IPS-15b (cell line): ENCODE data around the gene SEMA4D.

Experiments used
- H3K27me3 ChIP-seq: one replicate; pipeline ENCODE4 v1.6.1; 2013; ENCODE audit warnings: low read length; ENCODE audit not compliant: control insufficient read depth, insufficient read depth
- H3K36me3 ChIP-seq: one replicate; pipeline ENCODE4 v1.6.1; 2013; ENCODE audit warnings: low read length; ENCODE audit not compliant: control insufficient read depth, insufficient read depth
- H3K4me1 ChIP-seq: one replicate; pipeline ENCODE4 v1.6.1; 2013; ENCODE audit warnings: mild to moderate bottlenecking, low read length; ENCODE audit not compliant: control insufficient read depth, insufficient read depth
- H3K4me3 ChIP-seq: one replicate; pipeline ENCODE4 v1.5.1; 2013; ENCODE audit warnings: low read depth, low read length
- H3K9ac ChIP-seq: one replicate; pipeline ENCODE4 v1.6.1; 2013; ENCODE audit warnings: low read depth, mild to moderate bottlenecking, low read length
- H3K9me3 ChIP-seq: one replicate; pipeline ENCODE4 v1.6.1; 2013; ENCODE audit warnings: mild to moderate bottlenecking, low read length; ENCODE audit not compliant: control insufficient read depth, insufficient read depth

SEMA4D gene

DNA sequence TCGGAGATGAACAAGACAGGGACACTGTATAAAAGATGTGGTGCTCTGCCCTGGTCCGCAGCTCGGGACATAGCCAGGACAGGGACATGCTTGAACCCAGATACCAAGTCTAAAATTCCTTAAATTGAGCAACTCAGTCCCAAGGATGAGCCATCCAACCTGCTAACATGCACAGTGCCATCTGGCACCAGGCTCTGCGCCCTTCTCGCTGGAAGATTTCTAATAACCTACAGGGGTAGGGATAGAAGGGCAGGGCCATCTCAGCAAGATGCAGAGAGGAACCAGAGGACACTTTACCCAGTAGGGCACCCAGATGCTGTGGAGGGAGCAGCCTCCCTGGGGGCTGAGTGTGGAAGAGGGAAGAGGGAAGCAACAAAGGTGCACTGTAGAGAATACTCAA, 60.1 kb downstream of the SEMA4D start:
- no peak overlapping the region for H3K9ac ChIP-seq
- no peaks in the 10 kb centered on the region for H3K27me3 ChIP-seq
- H3K4me3 ChIP-seq = no peak overlapping the region
- no peaks in the 10 kb centered on the region for H3K9me3 ChIP-seq
- H3K4me1 ChIP-seq = peaks cover 30% of the 10 kb centered on the region
- peaks cover 6% of the 10 kb centered on the region for H3K36me3 ChIP-seq

DNA sequence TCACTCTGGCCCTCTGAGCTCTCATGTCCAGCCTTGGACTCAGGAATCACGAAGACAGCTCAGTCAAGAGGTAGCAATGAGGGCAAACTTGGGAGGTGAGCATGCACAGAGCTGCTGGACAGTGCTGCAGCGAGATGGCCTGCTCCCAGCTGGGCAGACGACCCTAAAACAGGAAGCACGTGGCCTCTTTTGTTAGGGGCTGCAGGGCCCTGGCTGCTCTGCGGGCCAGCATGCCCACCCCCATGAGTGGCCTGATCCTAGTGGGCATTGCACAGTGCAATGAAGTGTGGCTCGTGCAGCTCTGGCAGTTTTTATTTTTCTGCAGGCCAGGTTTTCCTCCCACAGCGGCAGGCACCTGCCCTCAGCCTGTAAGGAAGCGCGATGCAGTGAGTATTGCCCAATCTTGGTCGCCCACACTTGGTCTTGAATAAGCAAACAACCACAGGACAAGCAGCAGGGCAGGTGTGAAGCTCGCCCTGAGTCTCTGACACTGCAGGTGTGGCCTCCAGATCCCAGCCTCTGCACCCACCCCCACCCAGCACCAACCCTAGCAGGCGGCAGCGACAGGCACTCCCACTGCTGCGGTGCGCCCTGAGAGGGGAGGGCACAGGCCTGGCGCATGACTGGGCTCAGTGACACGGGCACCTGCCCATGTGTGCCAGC, 60.8 kb downstream of the SEMA4D start:
- Histone ChIP-seq H3K9ac (peak overlapping the region; percentile 71), H3K36me3 (peaks cover 6% of the 10 kb centered on the region), H3K27me3 (no peaks in the 10 kb centered on the region), H3K9me3 (no peaks in the 10 kb centered on the region), H3K4me1 (peaks cover 31% of the 10 kb centered on the region), H3K4me3 (no peak overlapping the region)

DNA sequence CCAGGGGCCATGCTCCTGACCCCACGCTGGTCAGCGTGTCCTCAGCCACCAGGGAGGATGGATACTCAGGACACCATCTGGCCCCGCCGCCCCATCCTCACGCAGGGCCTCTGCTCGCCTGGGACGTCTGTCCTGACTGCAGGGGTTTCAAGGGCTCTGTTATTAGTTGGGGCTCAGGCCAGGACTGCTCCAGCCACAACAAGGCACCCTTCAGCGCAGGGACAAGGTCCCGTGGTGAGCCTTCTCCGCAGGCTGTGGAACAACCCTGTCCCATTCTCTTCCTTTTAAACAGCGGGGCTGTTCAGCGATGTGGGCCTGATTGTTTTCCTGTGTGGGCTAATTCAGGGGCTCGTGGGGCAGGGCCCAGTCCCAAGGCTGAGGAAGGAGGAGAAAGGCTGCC, 61.6 kb downstream of the SEMA4D start:
- H3K9me3 ChIP-seq = no peaks in the 10 kb centered on the region
- H3K4me3 ChIP-seq = no peak overlapping the region
- peaks cover 28% of the 10 kb centered on the region for H3K4me1 ChIP-seq
- H3K36me3 ChIP-seq = peaks cover 6% of the 10 kb centered on the region
- H3K27me3 ChIP-seq = no peaks in the 10 kb centered on the region
- peak overlapping the region; percentile 71 for H3K9ac ChIP-seq

DNA sequence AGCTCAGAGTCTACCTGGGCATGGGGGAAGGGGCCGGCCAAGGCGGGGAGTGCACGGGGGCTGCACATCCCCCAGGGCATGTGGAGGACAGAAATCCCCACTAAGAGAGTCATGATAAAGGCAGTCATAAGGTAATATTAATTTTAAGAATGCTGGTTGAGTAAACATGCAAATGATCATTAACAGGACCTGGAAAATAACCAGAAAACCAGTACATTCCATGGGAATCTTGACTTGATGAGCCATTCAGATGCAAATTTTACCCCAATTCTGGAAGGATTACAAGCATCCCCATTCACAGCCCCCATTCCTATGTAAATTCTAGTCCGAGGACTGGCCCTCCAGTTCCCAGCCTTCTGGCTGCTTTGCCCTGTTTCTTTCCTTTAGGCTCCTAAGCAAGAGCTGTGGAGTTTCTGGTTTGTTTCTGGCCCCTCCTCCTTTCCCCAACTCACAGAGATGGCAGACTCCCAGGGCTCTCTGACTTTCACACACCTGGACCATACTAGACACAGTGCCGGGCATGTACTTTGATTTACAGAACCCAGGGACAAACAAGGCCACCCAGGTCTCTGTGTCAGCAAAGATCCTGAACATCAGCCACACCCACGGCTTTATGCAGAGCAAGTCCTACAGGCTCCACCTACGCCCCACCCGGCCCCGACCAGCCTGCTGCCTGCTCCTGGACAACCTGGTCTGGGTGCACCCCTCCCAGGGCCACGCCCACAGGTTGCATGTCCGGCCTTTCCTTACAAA, 62.7 kb downstream of the SEMA4D start:
- peaks cover 28% of the 10 kb centered on the region for H3K4me1 ChIP-seq
- peaks cover 6% of the 10 kb centered on the region for H3K36me3 ChIP-seq
- H3K4me3 ChIP-seq = peak overlapping the region; percentile 45

DNA sequence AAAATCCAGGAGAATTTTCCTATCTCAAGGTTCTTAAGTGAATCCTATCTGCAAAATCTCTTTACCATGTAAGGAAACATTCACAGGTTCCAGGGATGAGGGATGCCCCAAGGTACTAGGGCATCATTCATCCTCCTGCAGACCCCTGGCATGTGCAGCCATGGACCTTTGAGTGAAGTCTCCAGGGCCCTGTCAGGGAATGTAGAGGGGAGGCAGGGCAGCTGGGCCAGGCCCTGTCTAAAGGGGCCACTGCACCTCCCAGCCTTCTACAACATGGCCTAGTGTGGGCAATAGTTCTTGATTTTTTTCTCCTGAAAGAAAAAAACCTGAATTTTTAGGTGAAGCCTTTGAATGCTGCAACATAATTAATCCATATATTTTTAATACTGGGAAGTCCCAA, 63.3 kb downstream of the SEMA4D start:
- peaks cover 6% of the 10 kb centered on the region for H3K36me3 ChIP-seq
- no peak overlapping the region for H3K9ac ChIP-seq
- no peaks in the 10 kb centered on the region for H3K27me3 ChIP-seq
- H3K9me3 ChIP-seq = no peaks in the 10 kb centered on the region
- no peak overlapping the region for H3K4me3 ChIP-seq
- peaks cover 28% of the 10 kb centered on the region for H3K4me1 ChIP-seq

More for the DNA sequence above, 62.7 kb downstream of the SEMA4D start:
- Histone ChIP-seq H3K9ac (peak overlapping the region; percentile 71), H3K9me3 (no peaks in the 10 kb centered on the region), H3K27me3 (no peaks in the 10 kb centered on the region)

DNA sequence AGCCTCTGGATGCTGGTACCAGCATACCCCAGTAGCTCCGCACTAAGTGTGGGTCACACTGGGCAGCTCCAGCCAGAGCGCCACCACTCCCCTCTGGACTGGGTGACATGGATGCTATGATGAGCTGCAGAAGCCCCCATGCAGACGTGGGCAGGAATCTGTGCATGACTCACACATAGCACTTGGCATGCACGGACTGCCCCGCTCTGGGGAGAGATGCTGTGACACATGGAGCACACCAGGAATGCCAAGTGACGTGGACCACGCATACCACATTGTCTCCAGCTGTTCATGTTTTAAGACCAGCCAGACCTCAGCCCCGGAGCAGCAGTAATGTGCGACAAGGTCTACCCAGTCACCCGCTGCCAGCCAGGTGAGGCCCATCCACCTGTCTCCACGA, 64.1 kb downstream of the SEMA4D start:
- Histone ChIP-seq H3K4me3 (no peak overlapping the region), H3K36me3 (peaks cover 6% of the 10 kb centered on the region), H3K27me3 (no peaks in the 10 kb centered on the region), H3K9me3 (no peaks in the 10 kb centered on the region), H3K9ac (no peak overlapping the region), H3K4me1 (peaks cover 26% of the 10 kb centered on the region)

DNA sequence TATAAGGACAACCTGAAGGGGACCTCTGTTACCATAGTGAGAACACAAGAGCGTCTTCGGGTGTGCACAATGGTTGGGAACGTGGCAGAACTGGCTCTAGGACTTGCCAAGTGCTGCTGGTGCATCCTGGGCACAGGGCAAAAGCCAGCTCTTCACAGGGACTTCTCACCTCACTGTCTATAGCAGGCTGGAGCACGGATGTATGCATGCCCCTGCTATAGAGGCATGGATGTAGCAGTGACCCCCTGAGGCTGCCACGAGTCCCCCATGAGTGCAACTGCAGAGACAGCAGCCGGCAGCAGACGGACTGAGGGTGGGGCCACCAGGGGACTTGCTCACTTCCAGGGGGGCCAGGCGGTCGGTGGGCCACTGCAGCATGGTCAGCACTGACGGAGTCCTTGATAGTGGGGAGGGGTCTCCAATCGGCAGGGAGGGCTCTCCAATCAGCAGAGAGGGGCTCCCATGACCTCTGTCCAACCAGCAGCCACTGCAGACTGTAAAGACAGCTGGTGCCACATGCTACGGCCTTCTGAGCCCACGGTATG, 64.9 kb downstream of the SEMA4D start:
- Histone ChIP-seq H3K9ac (no peak overlapping the region), H3K36me3 (peaks cover 6% of the 10 kb centered on the region), H3K27me3 (no peaks in the 10 kb centered on the region), H3K9me3 (no peaks in the 10 kb centered on the region), H3K4me1 (peaks cover 26% of the 10 kb centered on the region), H3K4me3 (no peak overlapping the region)

DNA sequence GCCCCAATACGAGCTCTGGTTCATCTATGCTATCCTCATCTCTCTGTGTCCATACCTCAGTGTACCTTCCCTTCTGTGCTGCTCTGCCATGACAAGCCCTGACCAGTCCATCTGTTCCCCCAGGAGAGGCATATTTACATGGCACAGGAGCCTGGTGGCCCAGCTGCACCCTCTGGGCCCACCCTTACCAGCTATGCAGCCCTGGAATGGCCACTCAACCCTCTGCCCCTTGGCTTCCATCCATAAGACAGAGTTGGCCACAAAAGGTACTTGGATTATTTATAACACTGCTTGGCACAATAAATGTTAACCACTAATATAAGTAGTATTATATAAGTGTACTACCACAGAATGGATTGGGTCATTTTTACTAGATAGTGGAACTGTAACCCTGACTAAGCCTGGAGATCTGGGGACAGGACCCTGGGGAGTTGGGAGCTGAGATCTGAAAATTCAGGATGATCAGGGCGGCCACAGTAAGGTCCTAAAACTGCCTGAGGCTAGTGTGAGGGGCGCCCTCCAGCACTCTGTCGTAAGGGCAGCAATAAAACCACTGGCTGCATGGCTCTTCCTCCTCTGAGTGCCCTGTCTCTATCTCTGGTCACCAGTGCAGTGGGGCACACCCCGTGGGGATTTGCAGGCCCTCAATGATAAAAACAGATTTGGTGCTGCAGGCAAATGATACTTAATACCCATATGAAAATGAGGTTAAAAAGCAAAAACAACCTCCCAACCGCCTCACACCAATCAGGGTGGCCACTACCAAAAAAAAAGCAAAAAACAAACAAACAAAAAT, 65.8 kb downstream of the SEMA4D start:
- peaks cover 6% of the 10 kb centered on the region for H3K36me3 ChIP-seq
- H3K4me1 ChIP-seq = peaks cover 26% of the 10 kb centered on the region
- no peak overlapping the region for H3K9ac ChIP-seq
- no peak overlapping the region for H3K4me3 ChIP-seq
- no peaks in the 10 kb centered on the region for H3K27me3 ChIP-seq
- H3K9me3 ChIP-seq = no peaks in the 10 kb centered on the region

DNA sequence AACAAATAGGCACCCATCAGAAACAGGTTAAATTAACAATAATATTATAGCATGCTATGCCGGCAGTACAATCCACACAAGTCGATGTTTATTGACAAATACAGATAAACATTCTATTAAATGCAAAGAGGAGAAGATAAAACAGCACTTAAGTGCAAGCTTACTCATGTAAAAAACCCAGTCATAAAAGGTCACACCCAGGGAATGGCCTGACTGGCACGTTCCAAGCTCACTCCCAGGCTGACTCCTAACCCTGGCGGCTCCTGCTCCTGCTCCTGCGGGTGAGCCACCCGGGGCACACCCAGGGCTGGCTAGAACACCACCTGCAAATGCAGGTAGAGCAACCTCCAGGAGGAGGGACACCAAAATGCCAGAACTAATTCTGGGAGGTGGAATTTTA, 66.9 kb downstream of the SEMA4D start:
- peaks cover 18% of the 10 kb centered on the region for H3K4me1 ChIP-seq
- no peak overlapping the region for H3K4me3 ChIP-seq
- no peaks in the 10 kb centered on the region for H3K27me3 ChIP-seq
- H3K9ac ChIP-seq = no peak overlapping the region
- no peaks in the 10 kb centered on the region for H3K9me3 ChIP-seq
- H3K36me3 ChIP-seq = peaks cover 3% of the 10 kb centered on the region

DNA sequence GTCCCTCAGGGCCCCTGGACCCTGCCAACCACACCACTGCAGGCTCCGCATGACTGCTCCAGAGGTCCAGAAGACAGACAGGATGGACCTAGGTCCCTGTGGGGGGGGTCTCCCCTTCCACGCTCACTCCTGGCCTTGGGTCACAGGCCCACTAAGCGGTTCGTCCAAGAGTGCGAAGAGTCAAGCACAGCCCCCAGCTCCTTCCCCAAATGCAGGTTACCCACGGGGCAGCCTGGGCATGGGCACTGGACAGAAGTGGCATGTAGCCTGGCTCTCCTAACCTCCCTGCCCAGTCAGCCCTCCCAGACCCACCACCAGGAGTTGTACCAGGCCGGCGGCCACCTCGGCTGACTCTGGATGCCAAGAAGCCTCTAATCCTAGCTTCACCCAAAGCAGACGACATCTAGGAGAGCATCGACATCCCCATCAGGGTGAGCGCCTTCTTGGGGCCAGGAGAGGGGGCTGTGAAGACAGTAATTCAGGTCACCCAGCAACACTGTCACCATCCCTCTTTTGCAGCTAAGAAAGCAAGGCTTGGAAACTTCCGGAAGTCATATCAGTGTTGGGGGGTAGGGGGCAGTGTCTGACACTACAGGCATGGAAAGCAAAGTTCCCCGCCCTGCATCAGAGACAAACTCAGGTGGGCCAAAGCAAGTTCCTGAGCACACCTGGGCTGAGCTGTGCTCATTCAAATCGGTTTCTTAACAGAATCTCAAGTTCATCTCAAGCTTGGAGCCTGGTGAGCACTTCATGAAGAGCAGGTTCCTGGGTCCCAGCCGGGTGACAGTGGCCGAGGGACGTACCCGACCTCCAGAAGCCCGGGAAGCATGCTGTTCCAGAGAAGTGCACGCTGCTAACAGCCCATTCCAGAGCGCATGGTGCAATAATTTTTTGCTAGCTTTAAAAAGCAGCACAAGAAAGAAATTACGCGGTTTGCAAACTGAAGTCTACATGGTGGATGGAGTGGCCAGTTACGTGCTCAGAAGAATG, 68.7 kb downstream of the SEMA4D start:
- H3K9me3 ChIP-seq = no peaks in the 10 kb centered on the region
- H3K9ac ChIP-seq = no peak overlapping the region
- peaks cover 8% of the 10 kb centered on the region for H3K4me1 ChIP-seq
- no peaks in the 10 kb centered on the region for H3K27me3 ChIP-seq
- no peak overlapping the region for H3K4me3 ChIP-seq
- H3K36me3 ChIP-seq = peaks cover 3% of the 10 kb centered on the region
